WTC11 (cell line): ENCODE measurements around the gene CACNG3.

Source experiments
- ZNF263 ChIP-seq: sonication (generic); formaldehyde crosslinking; IDR thresholded peaks from 2 replicates; pipeline ENCODE4 v1.8.1; 2022; ENCODE audit warnings: low read depth, mild to moderate bottlenecking, moderate library complexity, missing genetic modification reagents
- TF ChIP-seq, protein P1 (sequence below): sonication (generic); formaldehyde crosslinking; IDR thresholded peaks from 2 replicates; pipeline ENCODE4 v1.8.1; 2022; ENCODE audit warnings: mild to moderate bottlenecking, moderate library complexity, missing genetic modification reagents

- TF ChIP-seq ZNF263 (CRISPR knock-in tag) = no peak
- TF ChIP-seq, protein P1, sequence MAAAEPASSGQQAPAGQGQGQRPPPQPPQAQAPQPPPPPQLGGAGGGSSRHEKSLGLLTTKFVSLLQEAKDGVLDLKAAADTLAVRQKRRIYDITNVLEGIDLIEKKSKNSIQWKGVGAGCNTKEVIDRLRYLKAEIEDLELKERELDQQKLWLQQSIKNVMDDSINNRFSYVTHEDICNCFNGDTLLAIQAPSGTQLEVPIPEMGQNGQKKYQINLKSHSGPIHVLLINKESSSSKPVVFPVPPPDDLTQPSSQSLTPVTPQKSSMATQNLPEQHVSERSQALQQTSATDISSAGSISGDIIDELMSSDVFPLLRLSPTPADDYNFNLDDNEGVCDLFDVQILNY (CRISPR knock-in tag) = no peak
Observed at GRCh38 chr16:24272379-24272778, 16.2 kb downstream of the CACNG3 start.
